ENCODE results near the gene OR52E4.

The OR52E4 gene

GRCh38 chr11:5846701-5847100 is 33.7 kb upstream of the OR52E4 start:
- TF ChIP-seq USF1 (IDR thresholded peaks at IDR 0.05) (no peak), EP300 (IDR thresholded peaks at IDR 0.05; ENCODE audit: borderline replicate concordance) (no peak), TAF1 (IDR thresholded peaks at IDR 0.05; ENCODE audit: low read depth) (no peak), MAX (IDR thresholded peaks at IDR 0.05) (no peak), NFIC (IDR thresholded peaks at IDR 0.05) (no peak), TEAD4 (IDR thresholded peaks at IDR 0.05) (no peak), TCF12 (IDR thresholded peaks at IDR 0.05; ENCODE audit: low read depth) (no peak), FOXM1 (IDR thresholded peaks at IDR 0.05; ENCODE audit: borderline replicate concordance, low read depth) (no peak), CEBPB (IDR thresholded peaks at IDR 0.05) (no peak)

GRCh38 chr11:5847711-5848110 is 32.7 kb upstream of the OR52E4 start:
- TF ChIP-seq ZBTB7A (IDR thresholded peaks at IDR 0.05; ENCODE audit: low read depth) (no peak), CREB1 (IDR thresholded peaks at IDR 0.05; ENCODE audit: low read depth) (no peak), CEBPB (IDR thresholded peaks at IDR 0.05) (no peak), NFIC (IDR thresholded peaks at IDR 0.05) (no peak), REST (IDR thresholded peaks at IDR 0.05; ENCODE audit: low read depth) (no peak), EGR1 (IDR thresholded peaks at IDR 0.05) (no peak), USF1 (IDR thresholded peaks at IDR 0.05) (no peak), RAD21 (IDR thresholded peaks at IDR 0.05; ENCODE audit: low read depth) (no peak), TAF1 (IDR thresholded peaks at IDR 0.05; ENCODE audit: low read depth) (no peak)

- TF ChIP-seq MAX (IDR thresholded peaks at IDR 0.05) = no peak
- no peak for TF ChIP-seq NFIC (IDR thresholded peaks at IDR 0.05)
- no peak for TF ChIP-seq ZBTB7A (IDR thresholded peaks at IDR 0.05; ENCODE audit: low read depth)
- TF ChIP-seq TEAD4 (IDR thresholded peaks at IDR 0.05) = no peak
- no peak for TF ChIP-seq FOXM1 (IDR thresholded peaks at IDR 0.05; ENCODE audit: borderline replicate concordance, low read depth)
- TF ChIP-seq EP300 (IDR thresholded peaks at IDR 0.05; ENCODE audit: borderline replicate concordance) = no peak
- TF ChIP-seq CREB1 (IDR thresholded peaks at IDR 0.05; ENCODE audit: low read depth) = no peak
- TF ChIP-seq TAF1 (IDR thresholded peaks at IDR 0.05; ENCODE audit: low read depth) = no peak
- TF ChIP-seq RAD21 (IDR thresholded peaks at IDR 0.05; ENCODE audit: low read depth) = no peak
- TF ChIP-seq REST (IDR thresholded peaks at IDR 0.05; ENCODE audit: low read depth) = no peak
Measured at GRCh38 chr11:5851002-5851401, 29.4 kb upstream of the OR52E4 start.

GRCh38 chr11:5857590-5857989 is 22.8 kb upstream of the OR52E4 start, which contains the start of gene OR52E8:
TSS of gene OR52E8 (minus strand) at chr11:5857690. CDS start at chr11:5857690, 0 bp downstream.
- no peak for TF ChIP-seq TAF1 (IDR thresholded peaks at IDR 0.05; ENCODE audit: low read depth)
- no peak for TF ChIP-seq TEAD4 (IDR thresholded peaks at IDR 0.05)
- TF ChIP-seq USF1 (IDR thresholded peaks at IDR 0.05) = no peak
- TF ChIP-seq MAX (IDR thresholded peaks at IDR 0.05) = no peak
- no peak for TF ChIP-seq EGR1 (IDR thresholded peaks at IDR 0.05)
- no peak for TF ChIP-seq REST (IDR thresholded peaks at IDR 0.05; ENCODE audit: low read depth)
- no peak for TF ChIP-seq FOXM1 (IDR thresholded peaks at IDR 0.05; ENCODE audit: borderline replicate concordance, low read depth)
- no peak for TF ChIP-seq ZBTB7A (IDR thresholded peaks at IDR 0.05; ENCODE audit: low read depth)
- TF ChIP-seq CREB1 (IDR thresholded peaks at IDR 0.05; ENCODE audit: low read depth) = no peak
- TF ChIP-seq RAD21 (IDR thresholded peaks at IDR 0.05; ENCODE audit: low read depth) = no peak

Data from Ishikawa (cell line).